HG02981 (cell line): ENCODE results near the gene GALNT9.

Source experiments
- ATAC-seq: cut with Tn5 transposase; IDR thresholded peaks from one replicate; pipeline ENCODE4 v1.9.1; 2021; ENCODE audit warnings: mild to moderate bottlenecking, moderate library complexity; ENCODE audit not compliant: unreplicated experiment

GALNT9 gene

GRCh38 chr12:132161796-132162507 is 167.4 kb downstream of the GALNT9 start:
- no peak for ATAC-seq

DNA sequence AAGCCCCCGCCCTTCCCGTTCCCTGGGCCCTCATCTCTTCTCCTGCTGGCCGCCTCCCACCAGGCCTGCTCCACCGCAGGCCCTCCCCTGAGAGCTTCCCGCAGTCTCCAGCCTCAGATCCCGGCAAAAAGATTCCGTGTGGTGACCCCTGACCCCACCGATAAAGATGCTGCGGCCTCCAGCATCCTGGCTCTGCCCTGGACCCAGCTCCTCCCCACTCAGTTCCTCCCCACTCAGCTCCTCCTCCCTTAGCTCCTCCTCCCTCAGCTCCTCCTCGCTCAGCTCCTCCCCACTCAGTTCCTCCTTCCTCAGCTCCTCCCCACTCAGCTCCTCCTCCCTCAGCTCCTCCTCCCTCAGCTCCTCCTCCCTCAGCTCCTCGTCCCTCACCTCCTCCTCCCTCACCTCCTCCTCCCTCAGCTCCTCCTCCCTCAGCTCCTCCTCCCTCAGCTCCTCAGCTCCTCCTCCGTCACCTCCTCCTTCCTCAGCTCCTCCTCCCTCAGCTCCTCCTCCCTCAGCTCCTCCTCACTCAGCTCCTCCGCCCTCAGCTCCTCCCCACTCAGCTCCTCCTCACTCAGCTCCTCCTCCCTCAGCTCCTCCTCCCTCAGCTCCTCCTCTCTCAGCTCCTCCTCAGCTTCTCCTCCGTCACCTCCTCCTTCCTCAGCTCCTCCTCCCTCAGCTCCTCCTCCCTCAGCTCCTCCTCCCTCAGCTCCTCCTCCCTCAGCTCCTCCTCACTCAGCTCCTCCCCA is 168.2 kb downstream of the GALNT9 start:
- no peak for ATAC-seq

GRCh38 chr12:132160601-132161035 is 168.8 kb downstream of the GALNT9 start:
- ATAC-seq: no peak

DNA sequence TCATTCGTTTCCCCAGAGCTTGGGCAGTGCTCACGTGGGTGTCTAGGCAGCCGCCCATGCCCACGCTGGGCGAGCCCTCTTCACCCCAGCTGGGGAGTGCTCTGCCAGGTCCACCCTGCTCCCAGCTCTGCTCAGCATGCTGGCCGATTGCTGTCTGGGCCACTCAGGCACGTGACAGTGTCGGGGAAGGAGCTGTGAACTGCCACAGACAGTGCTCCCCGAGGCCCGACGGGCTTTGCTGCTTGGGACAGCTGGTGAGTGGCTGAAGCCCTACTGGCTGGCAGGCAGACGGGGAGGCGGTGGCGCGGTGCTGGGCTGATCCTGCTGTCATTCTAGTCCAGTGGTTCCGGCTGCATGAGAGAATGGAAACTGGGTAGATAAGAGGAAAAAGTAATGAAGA is 169.4 kb downstream of the GALNT9 start:
- no peak for ATAC-seq

- ATAC-seq: no peak
Observed at GRCh38 chr12:132159555-132160003, 169.8 kb downstream of the GALNT9 start.

DNA sequence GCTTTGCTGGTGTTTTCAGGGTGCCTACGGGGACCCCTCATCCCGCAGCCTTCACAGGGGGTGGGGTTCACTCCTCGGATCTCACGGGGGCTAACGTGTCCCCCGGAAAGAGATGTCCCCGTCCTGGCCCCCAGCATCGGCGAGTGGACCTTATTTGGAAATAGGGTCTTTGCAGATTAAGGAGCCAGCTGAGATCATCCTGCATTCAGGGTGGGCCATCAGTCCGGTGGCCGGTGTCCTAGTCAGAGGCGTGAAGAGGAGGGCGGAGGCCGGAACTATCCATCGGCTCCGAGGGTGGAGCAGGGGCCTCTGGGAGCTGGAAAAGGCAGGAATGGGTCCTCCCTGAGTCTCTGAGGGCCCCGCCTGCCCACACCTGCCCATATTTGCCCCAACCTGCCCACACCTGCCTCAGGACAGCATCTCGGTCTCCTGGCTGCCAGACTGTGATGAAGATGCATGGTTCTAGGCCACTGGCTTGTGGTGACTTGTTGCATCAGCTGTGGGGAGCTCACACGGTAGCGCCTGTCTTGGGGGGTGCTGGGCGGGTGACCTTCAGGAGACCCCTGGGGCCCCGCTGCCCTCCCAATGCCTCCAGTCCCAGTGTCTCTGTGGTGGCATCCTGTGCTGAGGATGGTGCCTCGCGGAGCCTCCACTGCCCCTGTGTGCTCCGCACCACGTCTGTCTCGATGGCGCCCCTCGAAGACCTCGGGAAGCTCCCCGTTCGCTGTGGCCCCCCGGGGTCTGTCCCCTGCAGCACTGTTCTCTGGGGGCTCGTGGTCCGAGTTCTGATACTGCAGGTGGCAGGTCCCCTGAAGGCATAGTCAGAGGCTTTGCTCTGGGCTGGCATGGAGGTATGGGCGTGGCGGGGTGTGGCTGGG is 170.5 kb downstream of the GALNT9 start:
- ATAC-seq: no peak

DNA sequence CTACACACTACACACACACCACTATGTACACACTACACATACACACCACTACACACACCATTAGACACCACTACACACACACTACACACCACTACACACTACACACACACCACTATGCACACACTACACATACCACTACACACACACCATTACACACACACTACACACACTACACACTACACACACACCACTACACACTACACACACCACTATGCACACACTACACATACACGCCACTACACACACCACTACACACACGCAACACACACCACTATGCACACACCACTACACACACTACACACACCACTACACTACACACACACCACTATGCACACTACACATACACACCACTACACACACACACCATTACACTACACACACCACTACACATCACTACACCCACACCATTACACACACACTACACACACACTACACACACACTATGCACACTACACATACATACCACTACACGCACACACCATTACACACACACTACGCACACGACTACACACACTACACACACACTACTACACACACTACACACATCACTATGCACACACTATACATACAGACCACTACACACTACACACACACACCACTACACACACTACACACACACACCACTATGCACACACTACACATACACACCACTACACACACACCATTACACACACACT is 171.5 kb downstream of the GALNT9 start:
- no peak for ATAC-seq

GRCh38 chr12:132156573-132157325 is 172.6 kb downstream of the GALNT9 start:
- no peak for ATAC-seq

DNA sequence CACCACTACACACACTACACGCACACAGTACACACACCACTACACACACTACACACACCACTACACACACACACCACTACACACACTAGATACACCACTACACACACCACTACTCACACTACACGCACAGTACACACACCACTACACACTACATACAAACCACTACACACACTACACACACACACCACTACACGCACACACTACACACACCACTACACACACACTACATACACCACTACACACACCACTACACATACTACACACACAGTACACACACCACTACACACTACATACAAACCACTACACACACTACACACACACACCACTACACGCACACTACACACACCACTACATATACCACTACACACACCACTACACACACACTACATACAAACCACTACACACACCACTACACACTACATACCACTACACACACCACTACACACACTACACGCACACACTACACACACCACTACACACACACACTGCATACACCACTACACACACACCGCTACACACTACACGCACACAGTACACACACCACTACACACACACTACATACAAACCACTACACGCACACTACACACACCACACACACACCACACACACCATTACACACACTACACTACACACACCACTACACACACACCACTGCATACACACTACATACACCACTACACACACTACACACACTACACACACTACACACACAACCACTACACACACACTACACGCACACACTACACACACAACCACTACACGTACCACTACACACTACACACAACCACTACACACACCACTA is 173.4 kb downstream of the GALNT9 start:
- ATAC-seq: no peak

GRCh38 chr12:132154941-132155770 is 174.2 kb downstream of the GALNT9 start:
- ATAC-seq: no peak

- peak; percentile 24 for ATAC-seq
Observed at GRCh38 chr12:132154341-132154761, 175.0 kb downstream of the GALNT9 start.

DNA sequence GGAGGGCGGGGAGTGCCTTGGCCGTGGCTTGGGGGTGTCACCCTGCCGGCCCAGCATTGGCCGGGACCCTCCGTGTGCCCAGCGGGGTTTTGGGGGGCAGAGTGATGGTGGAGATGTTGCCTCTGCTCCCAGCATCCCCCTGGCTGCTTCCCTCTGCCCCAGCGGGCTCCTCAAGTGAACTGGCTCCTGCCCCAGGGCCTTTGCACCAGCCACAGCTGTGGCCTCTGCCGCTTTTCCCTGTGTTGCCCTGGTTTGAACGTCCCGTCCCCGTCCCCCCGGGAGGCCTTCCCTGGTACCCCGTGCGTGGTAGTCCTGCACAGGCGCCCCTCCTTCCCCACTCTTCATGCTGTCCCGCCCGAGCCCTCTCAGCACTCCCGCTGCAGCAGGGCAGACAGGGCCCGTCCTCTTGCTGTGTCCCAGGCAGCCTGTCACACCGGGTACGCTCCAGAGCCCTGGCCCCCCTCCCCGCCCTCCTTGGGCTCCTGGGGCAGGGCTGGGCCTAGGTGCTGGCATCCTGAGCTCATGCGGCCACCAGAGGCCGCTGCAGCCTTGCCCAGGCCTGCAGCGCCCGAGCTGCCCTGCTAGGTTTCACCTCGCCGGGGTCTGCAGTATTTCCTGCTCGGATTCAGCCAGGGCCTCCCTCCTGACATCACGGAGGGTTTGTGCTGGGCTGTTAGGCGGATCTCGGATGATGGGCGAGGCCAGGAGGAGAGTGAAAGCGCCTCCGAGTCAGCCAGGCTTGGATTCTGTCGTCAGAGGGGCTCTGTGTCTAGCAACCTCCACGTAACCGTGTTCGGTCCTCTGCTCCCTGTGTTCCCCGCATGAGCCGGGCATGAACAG is 175.7 kb downstream of the GALNT9 start:
- peak; percentile 79 for ATAC-seq

GRCh38 chr12:132152953-132153352 is 176.4 kb downstream of the GALNT9 start:
- ATAC-seq: no peak

GRCh38 chr12:132152411-132152821 is 177.0 kb downstream of the GALNT9 start:
- no peak for ATAC-seq

DNA sequence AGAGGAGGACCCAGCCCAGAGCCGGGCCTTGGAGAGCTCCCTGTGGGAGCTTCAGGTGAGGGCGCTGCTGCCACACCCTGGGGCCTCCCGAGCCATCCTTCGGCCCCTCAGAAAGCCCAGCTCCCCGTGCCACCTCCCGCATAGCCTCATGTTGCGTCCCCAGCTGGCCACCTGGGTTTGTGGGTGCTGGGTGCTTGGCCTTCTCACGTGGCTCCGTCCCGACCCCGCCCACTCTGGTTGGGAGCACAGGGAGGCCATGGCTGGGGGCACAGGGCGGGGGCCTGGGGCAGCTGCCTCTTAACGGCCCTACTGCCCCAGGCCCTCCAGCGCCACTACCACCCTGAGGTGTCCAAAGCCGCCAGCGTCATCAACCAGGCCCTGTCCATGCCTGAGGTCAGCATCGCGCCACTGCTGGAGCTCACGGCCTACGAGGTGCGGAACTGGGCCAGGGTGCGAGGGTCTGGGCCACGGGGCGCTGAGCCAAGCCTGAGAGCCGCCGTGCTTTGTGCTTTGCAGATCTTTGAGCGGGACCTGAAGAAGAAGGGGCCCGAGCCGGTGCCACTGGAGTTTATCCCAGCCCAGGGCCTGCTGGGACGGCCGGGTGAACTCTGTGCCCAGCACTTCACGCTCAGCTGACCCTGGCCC is 177.5 kb downstream of the GALNT9 start:
- no peak for ATAC-seq

DNA sequence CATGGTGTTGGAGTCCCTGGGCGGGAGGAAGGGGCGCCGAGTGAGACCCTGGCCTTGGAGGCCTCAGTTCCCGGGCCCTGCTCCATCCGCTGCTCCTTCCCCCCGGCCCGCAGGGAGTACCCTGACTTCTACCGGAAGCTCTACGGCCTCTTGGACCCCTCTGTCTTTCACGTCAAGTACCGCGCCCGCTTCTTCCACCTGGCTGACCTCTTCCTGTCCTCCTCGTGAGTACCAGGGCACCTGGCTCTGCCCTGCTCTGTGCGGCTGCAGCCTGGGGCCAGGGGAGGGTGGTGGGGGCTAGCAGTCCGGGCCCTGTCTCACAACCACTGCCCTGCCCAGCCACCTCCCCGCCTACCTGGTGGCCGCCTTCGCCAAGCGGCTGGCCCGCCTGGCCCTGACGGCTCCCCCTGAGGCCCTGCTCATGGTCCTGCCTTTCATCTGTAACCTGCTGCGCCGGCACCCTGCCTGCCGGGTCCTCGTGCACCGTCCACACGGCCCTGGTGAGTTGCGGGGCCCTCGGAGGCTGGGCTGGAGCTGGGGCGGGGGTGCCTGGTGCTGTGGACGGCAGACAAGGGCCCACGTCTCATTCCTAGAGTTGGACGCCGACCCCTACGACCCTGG is 178.1 kb downstream of the GALNT9 start:
- no peak for ATAC-seq

DNA sequence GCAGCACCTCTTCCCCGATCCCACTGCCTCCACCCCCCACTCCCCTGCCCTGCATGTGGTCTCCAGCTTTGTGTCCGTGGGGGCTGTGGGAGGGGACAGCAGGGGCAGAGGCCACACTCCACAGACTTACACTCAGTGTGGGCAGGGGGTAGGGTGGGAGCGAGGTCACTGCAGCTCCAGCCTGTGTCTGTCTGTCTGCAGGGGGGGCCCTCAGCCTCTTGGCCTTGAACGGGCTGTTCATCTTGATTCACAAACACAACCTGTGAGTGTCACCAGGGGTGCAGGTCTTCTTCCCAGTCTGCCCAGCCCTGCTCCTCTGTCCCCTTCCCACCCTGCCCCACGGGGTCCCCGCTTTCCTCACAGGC is 178.6 kb downstream of the GALNT9 start:
- ATAC-seq: no peak
